Panc1 (cell line): ENCODE data around the gene POLD1.

ENCODE experiments used
- POLR2AphosphoS5 ChIP-seq: IDR thresholded peaks from 2 replicates; pipeline ENCODE4 v1.6.1; 2012; ENCODE audit warnings: mild to moderate bottlenecking, low read depth, low read length, moderate library complexity
- SIN3A ChIP-seq: IDR thresholded peaks from 2 replicates; pipeline ENCODE4 v1.6.1; 2012; ENCODE audit warnings: low read depth, mild to moderate bottlenecking, low read length, moderate library complexity, borderline replicate concordance; ENCODE audit not compliant: insufficient read depth
- TCF7L2 ChIP-seq: IDR thresholded peaks from 2 replicates; pipeline ENCODE4 v1.6.1; 2011; ENCODE audit warnings: mild to moderate bottlenecking, low read depth, low read length, inconsistent platforms
- TF ChIP-seq, protein P1 (sequence below): fragments of 450-650 bp; IDR thresholded peaks from 2 replicates; pipeline ENCODE4 v1.5.1; 2017; ENCODE audit warnings: mild to moderate bottlenecking
- TF ChIP-seq, protein P2 (sequence below), 2 experiments: IDR thresholded peaks; 2 replicates each; pipeline ENCODE4 v1.6.1; 2011 to 2012; ENCODE audit warnings: low read depth in 2 of 2, control low read depth in 1 of 2, low read length in 1 of 2, mild to moderate bottlenecking in 1 of 2, moderate library complexity in 1 of 2; ENCODE audit not compliant: insufficient read depth in 1 of 2

DNA sequence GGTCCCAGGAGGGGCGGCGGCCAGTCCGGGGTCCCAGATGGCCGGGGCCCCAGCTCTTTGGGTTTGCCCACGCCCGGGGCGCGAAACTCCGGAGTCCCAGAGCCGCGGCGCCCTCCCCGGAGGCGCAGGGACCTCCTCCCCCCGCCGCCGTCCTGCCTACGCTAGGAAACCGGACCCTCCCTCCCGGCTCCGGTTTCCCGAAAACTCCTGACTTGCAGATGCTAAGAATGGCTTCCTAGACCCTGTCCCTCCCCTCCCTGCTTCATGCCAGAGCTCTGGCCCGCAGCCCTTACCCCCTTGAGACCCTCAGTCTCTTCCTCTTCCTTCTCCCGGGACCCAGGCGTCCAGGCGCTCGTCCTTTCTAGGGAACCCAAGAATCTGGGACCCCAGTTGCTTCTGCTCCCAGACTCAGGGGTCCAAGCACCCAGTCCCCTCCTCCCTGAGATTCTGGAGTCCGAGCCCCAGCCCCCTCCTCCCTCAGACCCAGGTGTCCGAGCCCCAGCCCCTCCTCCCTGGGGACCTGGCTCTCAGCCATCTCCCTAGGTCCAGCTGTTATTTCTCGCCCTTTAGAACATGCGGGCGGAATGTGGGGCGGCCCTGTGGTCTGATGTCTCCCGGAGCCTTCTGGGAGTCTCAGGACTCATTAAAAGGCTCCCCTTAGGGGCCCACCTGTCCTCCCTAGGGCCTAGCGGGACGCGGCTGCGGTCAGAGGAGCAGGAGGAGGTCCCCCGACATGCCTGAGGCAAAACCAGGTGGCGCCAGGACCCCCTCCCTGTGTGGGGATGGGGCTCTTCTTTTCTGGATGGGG is 48.3 kb downstream of the POLD1 start, which contains the start of gene MYBPC2:
- TF ChIP-seq, protein P1, sequence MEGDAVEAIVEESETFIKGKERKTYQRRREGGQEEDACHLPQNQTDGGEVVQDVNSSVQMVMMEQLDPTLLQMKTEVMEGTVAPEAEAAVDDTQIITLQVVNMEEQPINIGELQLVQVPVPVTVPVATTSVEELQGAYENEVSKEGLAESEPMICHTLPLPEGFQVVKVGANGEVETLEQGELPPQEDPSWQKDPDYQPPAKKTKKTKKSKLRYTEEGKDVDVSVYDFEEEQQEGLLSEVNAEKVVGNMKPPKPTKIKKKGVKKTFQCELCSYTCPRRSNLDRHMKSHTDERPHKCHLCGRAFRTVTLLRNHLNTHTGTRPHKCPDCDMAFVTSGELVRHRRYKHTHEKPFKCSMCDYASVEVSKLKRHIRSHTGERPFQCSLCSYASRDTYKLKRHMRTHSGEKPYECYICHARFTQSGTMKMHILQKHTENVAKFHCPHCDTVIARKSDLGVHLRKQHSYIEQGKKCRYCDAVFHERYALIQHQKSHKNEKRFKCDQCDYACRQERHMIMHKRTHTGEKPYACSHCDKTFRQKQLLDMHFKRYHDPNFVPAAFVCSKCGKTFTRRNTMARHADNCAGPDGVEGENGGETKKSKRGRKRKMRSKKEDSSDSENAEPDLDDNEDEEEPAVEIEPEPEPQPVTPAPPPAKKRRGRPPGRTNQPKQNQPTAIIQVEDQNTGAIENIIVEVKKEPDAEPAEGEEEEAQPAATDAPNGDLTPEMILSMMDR, result no peak
- no peak for TF ChIP-seq TCF7L2
- TF ChIP-seq, protein P2, sequence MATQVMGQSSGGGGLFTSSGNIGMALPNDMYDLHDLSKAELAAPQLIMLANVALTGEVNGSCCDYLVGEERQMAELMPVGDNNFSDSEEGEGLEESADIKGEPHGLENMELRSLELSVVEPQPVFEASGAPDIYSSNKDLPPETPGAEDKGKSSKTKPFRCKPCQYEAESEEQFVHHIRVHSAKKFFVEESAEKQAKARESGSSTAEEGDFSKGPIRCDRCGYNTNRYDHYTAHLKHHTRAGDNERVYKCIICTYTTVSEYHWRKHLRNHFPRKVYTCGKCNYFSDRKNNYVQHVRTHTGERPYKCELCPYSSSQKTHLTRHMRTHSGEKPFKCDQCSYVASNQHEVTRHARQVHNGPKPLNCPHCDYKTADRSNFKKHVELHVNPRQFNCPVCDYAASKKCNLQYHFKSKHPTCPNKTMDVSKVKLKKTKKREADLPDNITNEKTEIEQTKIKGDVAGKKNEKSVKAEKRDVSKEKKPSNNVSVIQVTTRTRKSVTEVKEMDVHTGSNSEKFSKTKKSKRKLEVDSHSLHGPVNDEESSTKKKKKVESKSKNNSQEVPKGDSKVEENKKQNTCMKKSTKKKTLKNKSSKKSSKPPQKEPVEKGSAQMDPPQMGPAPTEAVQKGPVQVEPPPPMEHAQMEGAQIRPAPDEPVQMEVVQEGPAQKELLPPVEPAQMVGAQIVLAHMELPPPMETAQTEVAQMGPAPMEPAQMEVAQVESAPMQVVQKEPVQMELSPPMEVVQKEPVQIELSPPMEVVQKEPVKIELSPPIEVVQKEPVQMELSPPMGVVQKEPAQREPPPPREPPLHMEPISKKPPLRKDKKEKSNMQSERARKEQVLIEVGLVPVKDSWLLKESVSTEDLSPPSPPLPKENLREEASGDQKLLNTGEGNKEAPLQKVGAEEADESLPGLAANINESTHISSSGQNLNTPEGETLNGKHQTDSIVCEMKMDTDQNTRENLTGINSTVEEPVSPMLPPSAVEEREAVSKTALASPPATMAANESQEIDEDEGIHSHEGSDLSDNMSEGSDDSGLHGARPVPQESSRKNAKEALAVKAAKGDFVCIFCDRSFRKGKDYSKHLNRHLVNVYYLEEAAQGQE (IDR thresholded peaks at IDR 0.05; ENCODE audit: insufficient read depth in 1 of 2, low read depth in 2 of 2, low read length in 1 of 2), result no peak
- TF ChIP-seq POLR2AphosphoS5, result no peak
- TF ChIP-seq SIN3A, result no peak
